Erythroblast (primary cell): ENCODE measurements around the gene TENM4.

Source experiments
- GATA1 ChIP-seq: IDR thresholded peaks from 2 replicates; pipeline ENCODE4 v1.6.1; 2011; ENCODE audit warnings: low read depth, mild to moderate bottlenecking, control low read depth, low read length, moderate library complexity
- POLR2A ChIP-seq: IDR thresholded peaks from 2 replicates; pipeline ENCODE4 v1.6.1; 2011; ENCODE audit warnings: mild to moderate bottlenecking, low read length

GRCh38 chr11:79165908-79166307, 274.9 kb downstream of the TENM4 start:
- no peak for TF ChIP-seq POLR2A
- TF ChIP-seq GATA1 = no peak
